Measurements from ENCODE around the gene MYD88. TPM values are rescaled to one million over a fixed set of nuclear protein-coding genes. Genes with fewer than 3 reads are reported as not detected.

The MYD88 gene
- total and polyA plus RNA-seq, 8 donors = 7.2 to 20.2 (median 9.9) TPM

GRCh38 chr3:38165722-38166387 lies 27.4 kb downstream of the MYD88 start:
- no peaks in the 10 kb centered on the region for H3K9me3 ChIP-seq
- intact Hi-C loops (cut with DNase I) = no loop called here
- WGBS, 2 donors = 0 to 1% methylated on average over 55 to 62 of the region's 62 CpGs
- DNase-seq (peak in 3 of 6 donors; percentile 60 to 88 (median 65)), FAIRE-seq (no peak), ATAC-seq (peak; percentile 25 to 51 (median 37))
- no peaks in the 10 kb centered on the region for H3K27me3 ChIP-seq
- no peak for TF ChIP-seq CTCF (IDR thresholded peaks at IDR 0.05)
- H3K27ac ChIP-seq = peak overlapping the region; percentile 91 to 98 (median 96)
- no peaks in the 10 kb centered on the region for H3K36me3 ChIP-seq
- peak overlapping the region; percentile 87 to 98 (median 92) for H3K4me3 ChIP-seq
- H3K4me1 ChIP-seq = peaks cover 0 to 13% (median 10%) of the 10 kb centered on the region in 3 donors

DNA sequence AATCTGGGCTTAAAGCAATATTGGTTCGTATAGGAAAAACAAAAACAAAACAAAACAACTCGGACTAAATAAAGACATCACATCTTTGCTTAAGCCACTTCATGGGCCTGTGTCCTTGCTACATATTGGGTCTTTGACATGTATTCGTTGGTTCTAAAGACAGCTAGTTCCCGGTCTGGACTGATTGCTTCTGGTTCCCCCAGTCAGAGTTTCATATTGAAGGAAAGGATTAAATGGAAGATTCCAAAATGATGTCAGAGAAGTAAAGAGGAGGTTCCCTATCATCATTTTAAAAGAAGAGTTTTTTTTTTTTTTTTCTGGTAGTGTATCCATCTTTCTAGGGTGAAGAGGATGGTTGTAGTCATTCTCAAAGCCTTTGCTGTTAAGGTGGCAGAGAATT lies 29.1 kb downstream of the MYD88 start:
- FAIRE-seq (no peak), ATAC-seq (no peak), DNase-seq (no peak)
- H3K9me3 ChIP-seq = no peaks in the 10 kb centered on the region
- 77 to 81% methylated on average over 4 of the region's 4 CpGs for WGBS, 2 donors
- H3K4me1 ChIP-seq = peaks cover 0 to 18% (median 10%) of the 10 kb centered on the region in 3 donors
- H3K27ac ChIP-seq = no peak overlapping the region
- H3K36me3 ChIP-seq = no peaks in the 10 kb centered on the region
- H3K27me3 ChIP-seq = no peaks in the 10 kb centered on the region
- intact Hi-C loops (cut with DNase I) = no loop called here
- no peak overlapping the region for H3K4me3 ChIP-seq
- TF ChIP-seq CTCF (IDR thresholded peaks at IDR 0.05) = no peak

- Histone ChIP-seq H3K4me1 (peaks cover 4 to 26% (median 10%) of the 10 kb centered on the region in 3 donors), H3K36me3 (no peaks in the 10 kb centered on the region), H3K27me3 (no peaks in the 10 kb centered on the region), H3K4me3 (no peak overlapping the region), H3K9me3 (no peaks in the 10 kb centered on the region), H3K27ac (no peak overlapping the region)
- DNase-seq (no peak), ATAC-seq (no peak), FAIRE-seq (no peak)
- TF ChIP-seq CTCF (IDR thresholded peaks at IDR 0.05) = no peak
- WGBS, 2 donors = 92 to 94% methylated on average over 4 of the region's 4 CpGs
- intact Hi-C loops (cut with DNase I) = no loop called here
Observed at GRCh38 chr3:38168151-38169026, 29.9 kb downstream of the MYD88 start.

DNA sequence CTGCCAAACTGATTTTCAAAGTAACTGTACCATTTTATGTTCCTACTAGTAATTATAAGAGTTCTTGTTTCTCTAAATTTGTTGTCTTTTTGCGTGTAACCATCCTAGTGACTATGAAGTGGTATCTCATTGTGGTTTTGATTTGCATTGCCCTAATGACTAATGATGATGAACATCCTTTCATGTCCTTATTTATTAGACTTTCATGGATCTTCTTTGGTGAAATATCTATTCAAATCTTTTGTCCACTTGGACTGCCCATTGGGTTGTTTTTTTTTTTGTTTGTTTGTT lies 30.5 kb downstream of the MYD88 start:
- Histone ChIP-seq H3K27ac (no peak overlapping the region), H3K4me3 (no peak overlapping the region), H3K9me3 (no peaks in the 10 kb centered on the region), H3K36me3 (no peaks in the 10 kb centered on the region), H3K4me1 (peaks cover 5 to 30% (median 10%) of the 10 kb centered on the region in 3 donors), H3K27me3 (no peaks in the 10 kb centered on the region)
- FAIRE-seq (no peak), DNase-seq (no peak), ATAC-seq (no peak)
- no peak for TF ChIP-seq CTCF (IDR thresholded peaks at IDR 0.05)
- intact Hi-C loops (cut with DNase I) = no loop called here
- WGBS, 2 donors = 69 to 91% methylated on average over 1 of the region's 1 CpG

DNA sequence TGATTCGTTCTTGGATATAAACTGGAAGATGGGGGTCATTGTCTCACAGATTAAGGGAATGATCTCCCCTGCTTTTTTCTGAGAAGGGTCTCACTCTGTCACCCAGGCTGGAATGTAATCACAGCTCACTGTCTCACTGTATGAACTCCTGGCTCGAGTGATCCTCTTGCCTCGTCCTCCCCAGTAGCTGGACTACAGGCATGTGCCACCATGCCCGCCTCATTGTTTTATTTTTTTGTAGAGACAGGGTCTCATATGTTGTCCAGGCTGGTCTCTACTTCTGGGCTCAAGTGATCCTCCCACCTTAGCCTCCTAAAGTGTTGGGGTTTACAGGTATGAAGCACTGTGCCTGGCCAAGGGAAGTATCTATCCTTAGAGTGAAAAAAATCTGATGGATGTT lies 32.3 kb downstream of the MYD88 start:
- Histone ChIP-seq H3K9me3 (no peaks in the 10 kb centered on the region), H3K36me3 (no peaks in the 10 kb centered on the region), H3K4me3 (no peak overlapping the region), H3K27me3 (no peaks in the 10 kb centered on the region), H3K4me1 (peaks cover 5 to 30% (median 7%) of the 10 kb centered on the region in 3 donors), H3K27ac (no peak overlapping the region)
- TF ChIP-seq CTCF (IDR thresholded peaks at IDR 0.05) = no peak
- DNase-seq (no peak), ATAC-seq (no peak), FAIRE-seq (no peak)
- 87 to 88% methylated on average over 4 of the region's 4 CpGs for WGBS, 2 donors
- intact Hi-C loops (cut with DNase I) = no loop called here
